ENCODE measurements around the gene ENAH. TPM values are rescaled to one million over a fixed set of nuclear protein-coding genes. Genes with fewer than 3 reads are reported as not detected.

Gene ENAH
- total RNA-seq, 1 experiment from 2014 or later: 100 TPM

- Histone ChIP-seq H3K4me3 (replicated peaks in 1 of 2; ENCODE audit: low read depth in 1 of 2, low read length in 2 of 2) (no peak overlapping the region), H3K27me3 (ENCODE audit: insufficient read depth, low read length) (no peaks in the 10 kb centered on the region), H3K4me1 (ENCODE audit: control insufficient read depth in 1 of 2, insufficient read depth in 2 of 2, low read length in 2 of 2) (peaks cover 10 to 15% of the 10 kb centered on the region in 2 experiments; a peak in 3 of 4 replicates), H3K9me2 (ENCODE audit: insufficient read depth) (no peaks in the 10 kb centered on the region), H3K9ac (ENCODE audit: low read length) (no peak overlapping the region), H3K9me3 (ENCODE audit: control insufficient read depth in 1 of 2, insufficient read depth in 1 of 2, low read depth in 1 of 2, low read length in 2 of 2) (no peaks in the 10 kb centered on the region), H3K79me2 (ENCODE audit: insufficient read depth, low read length) (peaks cover 70% of the 10 kb centered on the region), H4K20me1 (ENCODE audit: insufficient read depth) (peaks cover 10% of the 10 kb centered on the region; the same call in 1 of the 2 replicates), H3K27ac (ENCODE audit: low read depth, low read length) (no peak overlapping the region), H3K36me3 (ENCODE audit: control insufficient read depth in 1 of 2, insufficient read depth in 2 of 2, low read length in 2 of 2) (no peaks in the 10 kb centered on the region), H2AFZ (ENCODE audit: low read depth, low read length, poor library complexity, severe bottlenecking) (no peak overlapping the region), H3K4me2 (ENCODE audit: low read length) (no peak overlapping the region)
- ChIA-PET CTCF (no interaction called here), POLR2A (no interaction called here), RAD21 (ENCODE audit: low non-redundant PET in 1 of 2, low total read pairs in 2 of 2, uncharacterized antibody in 2 of 2, unreplicated experiment in 2 of 2) (no interaction called here)
- BruUV-seq (replicated peaks): no TSS peak
- intact Hi-C loops (cut with micrococcal nuclease): no loop called here
- ATAC-seq: no peak
- no peak for DNase-seq (ENCODE audit: low read depth, low spot score)
- TF ChIP-seq FOSL1 (IDR thresholded peaks at IDR 0.05; ENCODE audit: low read depth): no peak
- TF ChIP-seq SRF (IDR thresholded peaks at IDR 0.05; ENCODE audit: low read depth): no peak
- TF ChIP-seq SIN3A (IDR thresholded peaks at IDR 0.05; ENCODE audit: low read depth): no peak
- TF ChIP-seq ELF1 (IDR thresholded peaks at IDR 0.05; ENCODE audit: borderline replicate concordance, low read depth): no peak
- TF ChIP-seq, protein P1, sequence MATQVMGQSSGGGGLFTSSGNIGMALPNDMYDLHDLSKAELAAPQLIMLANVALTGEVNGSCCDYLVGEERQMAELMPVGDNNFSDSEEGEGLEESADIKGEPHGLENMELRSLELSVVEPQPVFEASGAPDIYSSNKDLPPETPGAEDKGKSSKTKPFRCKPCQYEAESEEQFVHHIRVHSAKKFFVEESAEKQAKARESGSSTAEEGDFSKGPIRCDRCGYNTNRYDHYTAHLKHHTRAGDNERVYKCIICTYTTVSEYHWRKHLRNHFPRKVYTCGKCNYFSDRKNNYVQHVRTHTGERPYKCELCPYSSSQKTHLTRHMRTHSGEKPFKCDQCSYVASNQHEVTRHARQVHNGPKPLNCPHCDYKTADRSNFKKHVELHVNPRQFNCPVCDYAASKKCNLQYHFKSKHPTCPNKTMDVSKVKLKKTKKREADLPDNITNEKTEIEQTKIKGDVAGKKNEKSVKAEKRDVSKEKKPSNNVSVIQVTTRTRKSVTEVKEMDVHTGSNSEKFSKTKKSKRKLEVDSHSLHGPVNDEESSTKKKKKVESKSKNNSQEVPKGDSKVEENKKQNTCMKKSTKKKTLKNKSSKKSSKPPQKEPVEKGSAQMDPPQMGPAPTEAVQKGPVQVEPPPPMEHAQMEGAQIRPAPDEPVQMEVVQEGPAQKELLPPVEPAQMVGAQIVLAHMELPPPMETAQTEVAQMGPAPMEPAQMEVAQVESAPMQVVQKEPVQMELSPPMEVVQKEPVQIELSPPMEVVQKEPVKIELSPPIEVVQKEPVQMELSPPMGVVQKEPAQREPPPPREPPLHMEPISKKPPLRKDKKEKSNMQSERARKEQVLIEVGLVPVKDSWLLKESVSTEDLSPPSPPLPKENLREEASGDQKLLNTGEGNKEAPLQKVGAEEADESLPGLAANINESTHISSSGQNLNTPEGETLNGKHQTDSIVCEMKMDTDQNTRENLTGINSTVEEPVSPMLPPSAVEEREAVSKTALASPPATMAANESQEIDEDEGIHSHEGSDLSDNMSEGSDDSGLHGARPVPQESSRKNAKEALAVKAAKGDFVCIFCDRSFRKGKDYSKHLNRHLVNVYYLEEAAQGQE (IDR thresholded peaks at IDR 0.05; ENCODE audit: low read depth): no peak
- TF ChIP-seq CEBPB (IDR thresholded peaks at IDR 0.05; ENCODE audit: low read depth): no peak
- TF ChIP-seq POLR2AphosphoS5 (IDR thresholded peaks at IDR 0.05; ENCODE audit: low read depth, low read length): no peak
- TF ChIP-seq TCF7L2 (IDR thresholded peaks at IDR 0.05; ENCODE audit: borderline replicate concordance, extremely low read depth, insufficient read depth, insufficient read length): no peak
Observed at GRCh38 chr1:225612287-225612686, 40.6 kb downstream of the ENAH start.
